Activated gamma-delta T cell (primary cell): Measurements from ENCODE around the gene GPR153.
"Not testable (repeated sequence)": the region's sequence is repeated elsewhere in the genome, so short reads cannot be mapped to it uniquely, and the experiment has no call there.

Experiments used
- DNase-seq: peaks from one replicate; lab custom pipeline; 2025; lab: John Stamatoyannopoulos, UW
- total RNA-seq, 2 donors: gene quantifications; one replicate each; lab custom pipeline; 2026; lab: John Stamatoyannopoulos, UW

The GPR153 gene
- total RNA-seq = 4.9 to 6.6 reads per million in 2 donors

- peak; percentile 28 for DNase-seq
These were observed at the start of gene GPR153 for GRCh38 chr1:6260961-6261614. GPR153 (minus strand) TSS chr1:6261098; CDS start chr1:6254905, 6,193 bp downstream.

GRCh38 chr1:6310116-6310848, 49.4 kb upstream of the GPR153 start:
- no peak for DNase-seq

GRCh38 chr1:6309564-6309963, 48.7 kb upstream of the GPR153 start:
- no peak for DNase-seq

DNA sequence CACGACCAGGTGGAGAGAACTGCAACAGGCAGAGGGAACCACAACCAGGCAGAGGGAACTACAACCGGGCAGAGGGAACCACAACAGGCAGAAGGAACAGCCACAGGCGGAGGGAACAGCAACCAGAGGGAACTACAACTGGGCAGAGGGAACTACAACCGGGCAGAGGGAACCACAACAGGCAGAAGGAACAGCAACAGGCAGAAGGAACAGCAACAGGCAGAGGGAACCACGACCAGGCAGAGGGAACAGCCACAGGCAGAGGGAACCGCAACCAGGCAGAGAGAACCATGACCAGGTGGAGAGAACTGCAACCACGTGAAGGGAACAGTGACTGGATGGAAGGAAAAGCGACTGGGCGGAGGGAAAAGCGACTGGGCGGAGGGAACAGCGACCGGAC, 47.6 kb upstream of the GPR153 start:
- no peak for DNase-seq

DNA sequence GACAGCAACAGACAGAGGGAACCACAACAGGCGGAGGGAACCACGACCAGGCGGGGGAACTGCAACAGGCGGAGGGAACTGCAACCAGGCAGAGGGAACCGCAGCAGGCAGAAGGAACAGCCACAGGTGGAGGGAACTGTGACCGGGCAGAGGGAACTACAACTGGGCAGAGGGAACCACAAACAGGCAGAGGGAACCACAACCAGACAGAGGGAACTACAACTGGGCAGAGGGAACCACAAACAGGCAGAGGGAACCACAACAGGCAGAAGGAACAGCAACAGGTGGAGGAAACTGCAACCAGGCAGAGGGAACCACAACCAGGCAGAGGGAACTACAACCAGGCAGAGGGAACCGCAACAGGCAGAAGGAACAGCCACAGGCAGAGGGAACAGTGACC, 46.8 kb upstream of the GPR153 start:
- not testable (repeated sequence) for DNase-seq

DNA sequence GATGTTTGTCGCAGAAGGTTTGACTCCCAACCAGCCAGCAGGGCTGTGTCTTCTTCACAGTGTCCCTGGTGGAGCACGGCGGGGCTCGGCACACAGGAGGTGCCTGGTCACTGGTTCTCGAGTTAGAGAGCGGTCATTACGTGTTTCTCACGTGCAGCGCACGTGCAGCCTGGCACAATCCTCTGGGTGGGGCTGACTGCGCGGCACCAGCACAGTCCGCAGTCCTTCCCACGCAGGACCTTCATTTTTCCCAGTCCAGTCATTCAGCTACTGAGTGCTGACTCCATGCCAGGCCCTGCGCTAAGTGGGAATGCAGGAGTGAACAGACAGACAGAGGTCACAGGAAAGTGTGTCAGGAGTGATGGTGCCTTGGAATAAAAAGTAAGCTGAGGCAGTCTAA, 46.2 kb upstream of the GPR153 start:
- DNase-seq = no peak

- DNase-seq = no peak
These were observed 42.6 kb upstream of the GPR153 start for GRCh38 chr1:6303397-6304012.

DNA sequence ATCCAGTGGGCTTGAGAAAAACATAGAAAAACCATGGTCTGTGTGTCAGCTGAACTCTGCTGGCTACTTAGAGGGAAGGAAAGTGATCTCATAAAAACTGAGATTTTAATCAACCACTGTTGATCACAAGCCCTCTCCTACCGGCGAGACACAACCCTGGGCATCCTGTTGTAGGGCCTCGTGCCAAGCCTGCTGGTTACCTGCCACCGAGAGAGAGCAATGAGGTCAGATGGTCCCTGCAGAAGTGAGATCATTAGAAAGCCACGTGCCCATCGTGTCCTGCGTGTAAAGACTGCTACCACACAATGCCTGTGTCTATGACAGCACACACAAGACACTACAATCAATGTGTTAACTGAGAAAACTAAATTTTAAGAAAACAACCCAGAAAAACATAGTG, 41.7 kb upstream of the GPR153 start:
- no peak for DNase-seq

GRCh38 chr1:6301526-6301925, 40.6 kb upstream of the GPR153 start:
- no peak for DNase-seq

- no peak for DNase-seq
These were observed 39.6 kb upstream of the GPR153 start for GRCh38 chr1:6300342-6301048.

GRCh38 chr1:6299557-6300165, 38.8 kb upstream of the GPR153 start:
- DNase-seq = no peak

DNA sequence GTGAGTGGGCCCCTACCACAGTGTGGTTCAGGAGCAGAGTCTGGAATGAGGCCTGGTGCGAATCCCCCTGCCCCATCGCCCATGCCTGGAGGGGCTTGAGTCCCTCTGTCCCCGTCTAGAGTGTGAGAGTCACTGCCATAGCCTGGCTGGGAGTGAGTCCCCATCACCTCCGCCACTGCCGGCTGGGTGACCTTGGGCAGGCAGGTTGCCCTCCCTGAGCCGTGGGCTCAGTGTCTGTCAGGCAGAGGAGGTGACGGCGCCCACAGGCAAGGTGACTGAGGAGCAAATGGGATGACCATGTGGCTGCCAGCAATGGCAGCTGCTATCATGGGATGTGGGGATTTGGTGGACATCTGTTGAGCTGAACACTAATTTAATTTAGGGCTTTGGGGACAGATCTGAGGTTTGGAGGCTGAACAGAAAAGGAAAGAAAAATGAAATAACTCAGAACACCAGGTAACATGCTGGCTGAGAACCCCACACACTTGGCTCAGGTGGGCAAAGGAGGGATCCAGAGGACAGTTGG, 38.1 kb upstream of the GPR153 start:
- DNase-seq = no peak

DNA sequence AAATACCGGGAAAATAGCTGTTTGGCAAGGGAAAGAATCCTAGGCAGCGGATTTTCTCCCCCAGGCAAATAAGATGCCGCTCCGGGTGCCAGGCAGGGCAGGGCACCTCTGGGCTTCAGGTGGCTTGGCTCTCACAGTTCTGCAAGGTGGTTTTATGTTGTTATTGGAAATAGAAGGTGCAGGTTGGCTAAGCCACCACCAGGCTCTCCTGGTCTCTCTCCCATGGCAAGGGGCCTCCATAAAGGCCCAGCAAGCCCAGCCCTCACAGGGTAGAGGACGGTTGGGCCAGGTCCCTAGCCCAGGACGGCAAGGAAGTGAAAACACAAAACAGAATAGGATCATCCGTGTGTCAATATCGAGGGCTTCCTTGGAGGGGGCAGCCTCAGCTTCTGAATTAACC, 37.6 kb upstream of the GPR153 start:
- DNase-seq = no peak

DNA sequence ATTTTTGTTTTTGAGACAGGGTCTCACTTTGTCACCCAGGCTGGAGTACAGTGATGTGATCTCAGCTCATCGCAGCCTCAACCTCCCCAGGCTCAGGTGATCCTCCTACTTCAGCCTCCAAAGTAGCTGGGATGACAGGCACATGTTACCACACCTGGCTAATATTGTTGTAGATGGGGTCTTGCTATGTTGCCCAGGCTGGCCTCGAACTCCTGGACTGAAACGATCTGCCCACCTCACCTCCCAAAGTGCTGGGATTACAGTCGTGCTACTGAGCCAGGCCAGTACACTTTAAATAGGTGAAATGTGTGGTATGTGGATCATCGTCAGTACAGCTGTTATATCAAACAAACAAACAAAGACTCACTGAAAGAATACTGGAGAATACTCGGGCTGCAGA, 35.0 kb upstream of the GPR153 start:
- no peak for DNase-seq

DNA sequence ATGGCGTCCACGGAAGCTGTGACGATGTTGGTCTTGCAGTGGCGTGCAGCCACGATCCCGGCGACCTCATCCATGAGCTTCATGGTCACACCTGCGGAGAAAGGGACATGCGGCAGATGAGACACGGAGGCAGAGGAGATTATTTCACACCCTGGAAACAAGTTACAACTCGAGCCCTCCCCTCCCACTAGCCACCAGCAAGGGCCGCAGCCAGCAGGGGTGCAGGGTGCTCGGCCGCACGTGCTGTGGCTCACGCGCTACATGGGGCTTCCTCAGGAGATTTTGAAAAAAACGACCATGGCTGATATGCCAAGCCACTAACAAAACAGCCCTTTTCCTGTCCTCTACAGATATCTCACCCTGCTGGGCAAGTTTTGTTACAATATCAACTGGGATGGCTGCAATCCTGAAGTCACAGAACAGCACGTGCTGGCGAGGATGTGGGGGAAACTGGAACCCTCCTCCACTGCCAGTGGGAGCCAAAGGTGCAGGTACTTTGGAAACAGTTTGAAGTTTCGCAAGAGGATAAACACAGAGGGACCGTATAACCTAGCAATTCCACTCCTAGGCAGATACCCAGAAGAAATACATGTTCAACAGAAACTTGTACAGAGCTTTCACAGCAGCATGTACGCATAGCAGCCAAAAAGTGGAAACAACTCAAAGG, 34.1 kb upstream of the GPR153 start:
- no peak for DNase-seq

GRCh38 chr1:6294080-6294889, 33.4 kb upstream of the GPR153 start:
- DNase-seq = no peak

- no peak for DNase-seq
These were observed 31.2 kb upstream of the GPR153 start for GRCh38 chr1:6292102-6292501.

GRCh38 chr1:6288665-6289064, 27.8 kb upstream of the GPR153 start:
- no peak for DNase-seq

- no peak for DNase-seq
These were observed 27.1 kb upstream of the GPR153 start for GRCh38 chr1:6288026-6288425.

- DNase-seq = no peak
These were observed 26.6 kb upstream of the GPR153 start for GRCh38 chr1:6287431-6287886.
